Measurements from ENCODE around the gene GMNC.

The GMNC gene

GRCh38 chr3:190862209-190863118, at the start of gene GMNC:
Gene GMNC, minus strand, starts transcription at chr3:190862694. Its CDS starts 79 bp downstream, at chr3:190862615.
- no peak within 1 kb of the TSS for H3K27ac ChIP-seq (ENCODE audit: low read length)
- no peaks in the 10 kb centered on the region for H3K27me3 ChIP-seq (ENCODE audit: control insufficient read depth in 1 of 2, insufficient read depth in 2 of 2, low read length in 2 of 2)
- H3K9me3 ChIP-seq (ENCODE audit: control insufficient read depth in 2 of 2, low read length in 2 of 2) = no peaks in the 10 kb centered on the region
- H3K9ac ChIP-seq (ENCODE audit: low read length in 2 of 2) = peak within 1 kb of the TSS; percentile 37 to 61
- H3K36me3 ChIP-seq (ENCODE audit: control insufficient read depth in 2 of 2, insufficient read depth in 2 of 2, low read length in 2 of 2) = no peaks in the 10 kb centered on the region
- no peaks in the 10 kb centered on the region for H3K4me1 ChIP-seq (ENCODE audit: control insufficient read depth, insufficient read depth, low read length)
- peak within 1 kb of the TSS; percentile 78 for H3K4me3 ChIP-seq (ENCODE audit: low read length in 2 of 2)

GRCh38 chr3:190911382-190911781, 48.9 kb upstream of the GMNC start:
- no peaks in the 10 kb centered on the region for H3K27me3 ChIP-seq (ENCODE audit: control insufficient read depth in 1 of 2, insufficient read depth in 2 of 2, low read length in 2 of 2)
- no peak overlapping the region for H3K9ac ChIP-seq (ENCODE audit: low read length in 2 of 2)
- H3K4me1 ChIP-seq (ENCODE audit: control insufficient read depth, insufficient read depth, low read length) = no peaks in the 10 kb centered on the region
- H3K27ac ChIP-seq (ENCODE audit: low read length) = no peak overlapping the region
- no peaks in the 10 kb centered on the region for H3K9me3 ChIP-seq (ENCODE audit: control insufficient read depth in 2 of 2, low read length in 2 of 2)
- no peak overlapping the region for H3K4me3 ChIP-seq (ENCODE audit: low read length in 2 of 2)
- no peaks in the 10 kb centered on the region for H3K36me3 ChIP-seq (ENCODE audit: control insufficient read depth in 2 of 2, insufficient read depth in 2 of 2, low read length in 2 of 2)

DNA sequence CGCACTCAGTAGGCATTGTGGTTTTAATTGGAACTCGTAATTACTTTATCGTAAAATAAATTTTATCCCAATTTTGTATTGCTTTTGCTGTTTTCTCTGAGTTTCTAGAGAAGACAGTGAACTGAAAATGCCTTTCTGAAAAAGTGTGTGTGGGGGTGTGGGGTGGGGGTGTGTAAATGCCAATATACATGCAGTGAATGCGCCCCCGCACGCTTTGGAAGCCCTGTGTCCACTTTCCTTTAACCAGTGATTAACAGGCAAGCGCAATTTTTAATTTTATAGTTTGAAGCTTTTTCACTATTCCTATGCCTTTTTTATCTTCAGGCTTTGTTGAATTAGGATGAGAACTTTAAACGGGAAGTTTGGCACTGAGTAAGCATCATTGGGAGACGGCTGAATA, 47.4 kb upstream of the GMNC start:
- no peaks in the 10 kb centered on the region for H3K4me1 ChIP-seq (ENCODE audit: control insufficient read depth, insufficient read depth, low read length)
- H3K27me3 ChIP-seq (ENCODE audit: control insufficient read depth in 1 of 2, insufficient read depth in 2 of 2, low read length in 2 of 2) = peaks cover 0 to 2% of the 10 kb centered on the region in 2 donors
- no peaks in the 10 kb centered on the region for H3K36me3 ChIP-seq (ENCODE audit: control insufficient read depth in 2 of 2, insufficient read depth in 2 of 2, low read length in 2 of 2)
- H3K27ac ChIP-seq (ENCODE audit: low read length) = no peak overlapping the region
- no peaks in the 10 kb centered on the region for H3K9me3 ChIP-seq (ENCODE audit: control insufficient read depth in 2 of 2, low read length in 2 of 2)
- H3K4me3 ChIP-seq (ENCODE audit: low read length in 2 of 2) = no peak overlapping the region
- no peak overlapping the region for H3K9ac ChIP-seq (ENCODE audit: low read length in 2 of 2)

GRCh38 chr3:190903156-190903555, 40.7 kb upstream of the GMNC start:
- Histone ChIP-seq H3K4me3 (ENCODE audit: low read length in 2 of 2) (no peak overlapping the region), H3K4me1 (ENCODE audit: control insufficient read depth, insufficient read depth, low read length) (no peaks in the 10 kb centered on the region), H3K27ac (ENCODE audit: low read length) (no peak overlapping the region), H3K9ac (ENCODE audit: low read length in 2 of 2) (no peak overlapping the region), H3K36me3 (ENCODE audit: control insufficient read depth in 2 of 2, insufficient read depth in 2 of 2, low read length in 2 of 2) (no peaks in the 10 kb centered on the region), H3K27me3 (ENCODE audit: control insufficient read depth in 1 of 2, insufficient read depth in 2 of 2, low read length in 2 of 2) (peaks cover 0 to 2% of the 10 kb centered on the region in 2 donors), H3K9me3 (ENCODE audit: control insufficient read depth in 2 of 2, low read length in 2 of 2) (no peaks in the 10 kb centered on the region)

DNA sequence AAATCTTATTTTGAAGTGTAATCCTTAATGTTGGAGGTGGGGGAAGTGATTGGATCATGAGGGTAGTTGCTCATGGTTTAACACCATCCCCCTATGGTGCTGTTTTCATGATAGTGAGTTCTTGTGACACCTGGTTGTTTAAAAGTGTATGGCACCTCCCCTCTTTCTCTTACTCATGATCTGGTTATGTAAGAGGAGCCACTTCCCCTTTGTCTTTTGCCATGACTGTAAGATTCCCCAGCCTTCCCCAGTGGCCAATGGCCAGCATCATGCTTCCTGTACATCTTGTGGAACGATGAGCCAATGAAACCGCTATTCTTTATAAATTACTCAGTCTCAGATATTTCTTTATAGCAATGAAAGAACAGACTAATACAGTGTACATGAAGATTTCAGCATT, 39.8 kb upstream of the GMNC start:
- no peak overlapping the region for H3K4me3 ChIP-seq (ENCODE audit: low read length in 2 of 2)
- no peaks in the 10 kb centered on the region for H3K9me3 ChIP-seq (ENCODE audit: control insufficient read depth in 2 of 2, low read length in 2 of 2)
- H3K36me3 ChIP-seq (ENCODE audit: control insufficient read depth in 2 of 2, insufficient read depth in 2 of 2, low read length in 2 of 2) = no peaks in the 10 kb centered on the region
- no peaks in the 10 kb centered on the region for H3K4me1 ChIP-seq (ENCODE audit: control insufficient read depth, insufficient read depth, low read length)
- H3K9ac ChIP-seq (ENCODE audit: low read length in 2 of 2) = no peak overlapping the region
- H3K27me3 ChIP-seq (ENCODE audit: control insufficient read depth in 1 of 2, insufficient read depth in 2 of 2, low read length in 2 of 2) = peaks cover 0 to 2% of the 10 kb centered on the region in 2 donors
- no peak overlapping the region for H3K27ac ChIP-seq (ENCODE audit: low read length)

DNA sequence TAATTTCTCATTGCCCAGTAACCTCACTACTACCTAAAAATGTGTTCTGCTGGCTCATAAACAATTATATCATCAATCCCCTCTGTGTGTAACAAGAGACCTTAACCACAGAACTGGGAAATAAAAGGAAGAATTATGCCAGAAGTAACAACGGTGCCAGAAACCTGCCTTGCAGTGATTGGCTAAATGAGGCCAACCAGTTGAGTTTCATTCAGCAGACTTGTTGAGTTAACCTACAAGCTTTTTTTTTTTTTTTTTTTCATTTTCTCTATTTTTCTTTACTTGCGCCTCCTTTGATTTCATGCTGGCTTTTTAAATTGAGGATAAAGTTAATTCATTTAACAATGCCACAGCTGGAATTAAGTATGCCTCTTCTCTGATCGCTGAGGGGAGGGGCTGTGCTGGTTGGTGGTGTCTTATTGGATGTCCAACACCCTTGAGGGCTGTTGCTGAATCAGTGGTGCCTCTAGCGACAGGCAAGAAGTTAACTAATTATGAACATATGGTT, 30.0 kb upstream of the GMNC start:
- Histone ChIP-seq H3K36me3 (ENCODE audit: control insufficient read depth in 2 of 2, insufficient read depth in 2 of 2, low read length in 2 of 2) (no peaks in the 10 kb centered on the region), H3K9ac (ENCODE audit: low read length in 2 of 2) (no peak overlapping the region), H3K9me3 (ENCODE audit: control insufficient read depth in 2 of 2, low read length in 2 of 2) (no peaks in the 10 kb centered on the region), H3K27me3 (ENCODE audit: control insufficient read depth in 1 of 2, insufficient read depth in 2 of 2, low read length in 2 of 2) (no peaks in the 10 kb centered on the region), H3K27ac (ENCODE audit: low read length) (no peak overlapping the region), H3K4me3 (ENCODE audit: low read length in 2 of 2) (no peak overlapping the region), H3K4me1 (ENCODE audit: control insufficient read depth, insufficient read depth, low read length) (no peaks in the 10 kb centered on the region)

DNA sequence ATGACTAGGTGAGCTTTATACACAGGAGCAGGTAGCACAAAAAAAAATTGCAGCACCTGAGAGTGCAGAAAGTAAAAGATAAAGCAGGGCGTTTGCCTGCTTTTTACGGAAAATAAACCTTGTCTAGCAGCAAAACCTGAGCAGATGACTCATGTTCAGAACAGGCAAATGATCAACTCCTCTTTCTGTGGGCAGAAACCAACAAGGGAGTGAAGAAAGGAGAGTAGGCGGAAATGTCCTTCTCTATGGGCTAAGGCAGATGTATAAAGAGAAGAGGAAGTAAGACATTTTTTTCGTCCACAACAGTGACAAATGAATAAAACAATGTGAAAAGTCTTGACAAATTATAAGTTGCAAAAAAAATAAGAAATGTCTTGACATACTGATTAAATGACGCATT, 24.5 kb upstream of the GMNC start:
- Histone ChIP-seq H3K4me3 (ENCODE audit: low read length in 2 of 2) (no peak overlapping the region), H3K9ac (ENCODE audit: low read length in 2 of 2) (no peak overlapping the region), H3K9me3 (ENCODE audit: control insufficient read depth in 2 of 2, low read length in 2 of 2) (no peaks in the 10 kb centered on the region), H3K36me3 (ENCODE audit: control insufficient read depth in 2 of 2, insufficient read depth in 2 of 2, low read length in 2 of 2) (no peaks in the 10 kb centered on the region), H3K27ac (ENCODE audit: low read length) (no peak overlapping the region), H3K4me1 (ENCODE audit: control insufficient read depth, insufficient read depth, low read length) (no peaks in the 10 kb centered on the region), H3K27me3 (ENCODE audit: control insufficient read depth in 1 of 2, insufficient read depth in 2 of 2, low read length in 2 of 2) (no peaks in the 10 kb centered on the region)

- no peaks in the 10 kb centered on the region for H3K9me3 ChIP-seq (ENCODE audit: control insufficient read depth in 2 of 2, low read length in 2 of 2)
- no peak overlapping the region for H3K27ac ChIP-seq (ENCODE audit: low read length)
- H3K4me1 ChIP-seq (ENCODE audit: control insufficient read depth, insufficient read depth, low read length) = no peaks in the 10 kb centered on the region
- H3K36me3 ChIP-seq (ENCODE audit: control insufficient read depth in 2 of 2, insufficient read depth in 2 of 2, low read length in 2 of 2) = no peaks in the 10 kb centered on the region
- no peaks in the 10 kb centered on the region for H3K27me3 ChIP-seq (ENCODE audit: control insufficient read depth in 1 of 2, insufficient read depth in 2 of 2, low read length in 2 of 2)
- H3K9ac ChIP-seq (ENCODE audit: low read length in 2 of 2) = no peak overlapping the region
- H3K4me3 ChIP-seq (ENCODE audit: low read length in 2 of 2) = no peak overlapping the region
These were observed 21.7 kb upstream of the GMNC start for GRCh38 chr3:190883973-190884832.

DNA sequence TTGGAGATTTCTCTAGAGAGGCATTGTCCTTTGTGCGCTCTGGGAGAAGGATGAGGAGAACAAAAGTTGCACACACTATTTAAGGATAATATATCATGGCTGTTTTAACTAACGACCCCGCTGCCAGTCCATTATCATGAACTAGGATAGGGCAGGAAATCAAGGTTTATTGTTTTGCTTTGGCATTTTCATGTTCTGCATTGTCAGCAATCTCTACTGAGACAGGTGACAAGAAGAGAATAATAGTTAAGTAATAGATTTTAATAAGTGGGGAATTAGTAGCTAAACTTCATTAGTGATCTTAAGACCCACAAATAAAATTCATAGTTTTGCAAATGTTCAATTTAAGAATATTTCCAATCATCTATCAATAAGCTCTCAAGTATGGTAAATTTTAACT, 20.6 kb upstream of the GMNC start:
- no peak overlapping the region for H3K27ac ChIP-seq (ENCODE audit: low read length)
- no peak overlapping the region for H3K9ac ChIP-seq (ENCODE audit: low read length in 2 of 2)
- H3K27me3 ChIP-seq (ENCODE audit: control insufficient read depth in 1 of 2, insufficient read depth in 2 of 2, low read length in 2 of 2) = no peaks in the 10 kb centered on the region
- H3K4me1 ChIP-seq (ENCODE audit: control insufficient read depth, insufficient read depth, low read length) = no peaks in the 10 kb centered on the region
- H3K4me3 ChIP-seq (ENCODE audit: low read length in 2 of 2) = no peak overlapping the region
- no peaks in the 10 kb centered on the region for H3K9me3 ChIP-seq (ENCODE audit: control insufficient read depth in 2 of 2, low read length in 2 of 2)
- no peaks in the 10 kb centered on the region for H3K36me3 ChIP-seq (ENCODE audit: control insufficient read depth in 2 of 2, insufficient read depth in 2 of 2, low read length in 2 of 2)

DNA sequence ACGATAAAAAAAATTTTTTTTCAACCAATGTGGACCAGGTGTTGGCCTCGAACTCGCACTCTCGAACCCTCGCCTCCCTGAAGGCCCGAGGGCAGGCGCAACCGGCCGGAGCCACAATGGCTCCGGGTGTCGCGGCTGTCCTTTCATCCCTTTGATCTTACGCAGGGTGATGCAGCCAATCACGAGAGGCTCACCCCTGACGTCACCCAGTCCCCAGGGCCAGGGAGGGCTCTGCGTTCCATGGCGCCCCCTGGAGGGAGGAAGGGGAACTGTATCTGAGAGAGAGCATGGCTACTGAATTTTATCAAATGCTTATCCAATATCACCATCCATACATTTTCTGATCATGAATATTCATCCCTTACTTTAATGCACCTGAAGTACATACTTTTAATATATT, 15.4 kb upstream of the GMNC start:
- Histone ChIP-seq H3K36me3 (ENCODE audit: control insufficient read depth in 2 of 2, insufficient read depth in 2 of 2, low read length in 2 of 2) (no peaks in the 10 kb centered on the region), H3K4me1 (ENCODE audit: control insufficient read depth, insufficient read depth, low read length) (no peaks in the 10 kb centered on the region), H3K9me3 (ENCODE audit: control insufficient read depth in 2 of 2, low read length in 2 of 2) (no peaks in the 10 kb centered on the region), H3K27ac (ENCODE audit: low read length) (no peak overlapping the region), H3K9ac (ENCODE audit: low read length in 2 of 2) (no peak overlapping the region), H3K27me3 (ENCODE audit: control insufficient read depth in 1 of 2, insufficient read depth in 2 of 2, low read length in 2 of 2) (no peaks in the 10 kb centered on the region), H3K4me3 (ENCODE audit: low read length in 2 of 2) (no peak overlapping the region)

All from stomach smooth muscle (tissue), 2 donors.